AG09309 (cell line): Measurements from ENCODE around the gene STIP1.

ENCODE experiments used
- DNase-seq: peaks from one replicate; pipeline ENCODE4 v3.0.0-alpha.2; 2010; ENCODE audit warnings: low read depth
- H3K4me3 ChIP-seq: 2 replicates; pipeline ENCODE4 v1.5.1; 2011; ENCODE audit warnings: mild to moderate bottlenecking, low read depth, low read length, moderate library complexity; ENCODE audit not compliant: control insufficient read depth
- TF ChIP-seq, protein P1 (sequence below): IDR thresholded peaks from 2 replicates; pipeline ENCODE4 v1.5.1; 2011; ENCODE audit warnings: mild to moderate bottlenecking, low read depth, low read length, inconsistent platforms; ENCODE audit not compliant: insufficient read depth, control insufficient read depth; ENCODE audit errors: missing control alignments

Gene STIP1

DNA sequence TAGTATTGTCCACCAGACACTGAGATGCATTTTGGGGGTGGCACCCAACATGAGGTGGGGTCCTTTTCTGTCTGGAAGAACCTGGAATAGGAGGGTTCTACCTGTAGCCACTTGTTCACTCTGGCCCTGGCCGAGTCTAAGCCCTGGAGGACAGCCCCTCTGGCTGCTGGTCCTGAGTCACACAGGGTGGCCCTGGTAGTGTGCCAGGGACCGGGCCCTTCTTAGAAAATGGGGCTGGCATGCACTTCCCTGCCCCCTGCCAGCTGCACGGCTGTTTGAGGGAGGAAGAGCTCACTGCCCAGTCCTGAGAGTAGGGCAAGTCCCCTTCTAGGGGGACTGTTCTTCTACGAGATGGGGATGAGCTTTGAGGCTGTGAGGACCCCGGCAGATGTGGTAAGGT lies 67.5 kb downstream of the STIP1 start:
- no peak overlapping the region for H3K4me3 ChIP-seq

More for the DNA sequence above, 67.5 kb downstream of the STIP1 start:
- no peak for DNase-seq
- TF ChIP-seq, protein P1, sequence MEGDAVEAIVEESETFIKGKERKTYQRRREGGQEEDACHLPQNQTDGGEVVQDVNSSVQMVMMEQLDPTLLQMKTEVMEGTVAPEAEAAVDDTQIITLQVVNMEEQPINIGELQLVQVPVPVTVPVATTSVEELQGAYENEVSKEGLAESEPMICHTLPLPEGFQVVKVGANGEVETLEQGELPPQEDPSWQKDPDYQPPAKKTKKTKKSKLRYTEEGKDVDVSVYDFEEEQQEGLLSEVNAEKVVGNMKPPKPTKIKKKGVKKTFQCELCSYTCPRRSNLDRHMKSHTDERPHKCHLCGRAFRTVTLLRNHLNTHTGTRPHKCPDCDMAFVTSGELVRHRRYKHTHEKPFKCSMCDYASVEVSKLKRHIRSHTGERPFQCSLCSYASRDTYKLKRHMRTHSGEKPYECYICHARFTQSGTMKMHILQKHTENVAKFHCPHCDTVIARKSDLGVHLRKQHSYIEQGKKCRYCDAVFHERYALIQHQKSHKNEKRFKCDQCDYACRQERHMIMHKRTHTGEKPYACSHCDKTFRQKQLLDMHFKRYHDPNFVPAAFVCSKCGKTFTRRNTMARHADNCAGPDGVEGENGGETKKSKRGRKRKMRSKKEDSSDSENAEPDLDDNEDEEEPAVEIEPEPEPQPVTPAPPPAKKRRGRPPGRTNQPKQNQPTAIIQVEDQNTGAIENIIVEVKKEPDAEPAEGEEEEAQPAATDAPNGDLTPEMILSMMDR, result no peak
